SK-N-SH (cell line): Measurements from ENCODE around the gene ASCC1. TPM values are rescaled to one million over a fixed set of nuclear protein-coding genes. Genes with fewer than 3 reads are reported as not detected.

ENCODE experiments used
- CTCF ChIA-PET: fragments of 300-600, 350-600 bp; formaldehyde crosslinking; extraction: SDS; loops from one replicate; lab custom pipeline; 2021; lab: Yijun Ruan, JAX
- POLR2A ChIA-PET: fragments of 350-600 bp; sonication (Branson Sonifier 250); formaldehyde crosslinking; extraction: SDS; loops from one replicate; lab custom pipeline; 2020; ENCODE audit warnings: antibody characterized with exemption, inconsistent platforms; lab: Yijun Ruan, JAX
- DNase-seq: peaks from one replicate; pipeline ENCODE4 v3.0.0; 2012
- H2AFZ ChIP-seq: fragments of 200-600 bp; sonication (generic); 2 replicates; pipeline ENCODE4 v1.8.1; 2016; ENCODE audit warnings: antibody characterized with exemption, mild to moderate bottlenecking, low read depth
- H3F3A ChIP-seq: fragments of 200-600 bp; sonication (generic); replicated peaks from 2 replicates; pipeline ENCODE3; 2016; ENCODE audit warnings: antibody characterized with exemption, mild to moderate bottlenecking; ENCODE audit not compliant: insufficient read depth
- H3K27ac ChIP-seq, 2 experiments: fragments of 200-500 bp in 1 of 2; fragments of 200-600 bp in 1 of 2; sonication (Bioruptor generic) in 1 of 2; sonication (generic), shearing (Covaris generic) in 1 of 2; 2 replicates each; pipeline versions ENCODE4 v1.5.1 to v1.6.1; 2014 to 2016; ENCODE audit warnings: low read depth in 2 of 2, inconsistent platforms in 1 of 2, low read length in 1 of 2, mild to moderate bottlenecking in 1 of 2, mixed read lengths in 1 of 2
- H3K27me3 ChIP-seq: fragments of 200-600 bp; sonication (generic), shearing (Covaris generic); 2 replicates; pipeline ENCODE4 v1.6.1; 2016; ENCODE audit warnings: mixed run types; ENCODE audit not compliant: insufficient read depth
- H3K36me3 ChIP-seq, 2 experiments: fragments of 200-500 bp in 1 of 2; fragments of 200-600 bp in 1 of 2; sonication (Bioruptor generic) in 1 of 2; sonication (generic) in 1 of 2; replicated peaks in 1 of 2; 2 replicates each; pipeline versions ENCODE3 to v1.5.1; 2014 to 2016; ENCODE audit warnings: low read length in 1 of 2, mild to moderate bottlenecking in 1 of 2; ENCODE audit not compliant: insufficient read depth in 2 of 2, control insufficient read depth in 1 of 2
- H3K4me1 ChIP-seq, 2 experiments: fragments of 200-500 bp in 1 of 2; fragments of 200-600 bp in 1 of 2; sonication (Bioruptor generic) in 1 of 2; sonication (generic), shearing (Covaris generic) in 1 of 2; 2 replicates each; pipeline versions ENCODE4 v1.5.1 to v1.6.1; 2014 to 2016; ENCODE audit warnings: low read depth in 1 of 2, low read length in 1 of 2, mixed run types in 1 of 2; ENCODE audit not compliant: insufficient read depth in 2 of 2, control insufficient read depth in 1 of 2
- H3K4me2 ChIP-seq: fragments of 200-600 bp; sonication (generic), shearing (Covaris generic); 2 replicates; pipeline ENCODE4 v1.6.1; 2017; ENCODE audit warnings: mixed run types
- H3K4me3 ChIP-seq, 2 experiments: fragments of 200-500 bp in 1 of 2; fragments of 200-600 bp in 1 of 2; sonication (Bioruptor generic) in 1 of 2; sonication (generic), shearing (Covaris generic) in 1 of 2; 2 replicates each; pipeline versions ENCODE4 v1.5.1 to v1.8.1; 2014 to 2016; ENCODE audit warnings: low read depth in 2 of 2, inconsistent platforms in 1 of 2, low read length in 1 of 2, mild to moderate bottlenecking in 1 of 2, mixed read lengths in 1 of 2, moderate library complexity in 1 of 2
- H3K79me2 ChIP-seq: fragments of 200-600 bp; sonication (generic); 2 replicates; pipeline ENCODE4 v1.8.1; 2017; ENCODE audit warnings: mild to moderate bottlenecking; ENCODE audit not compliant: insufficient read depth
- H3K9ac ChIP-seq: fragments of 200-600 bp; sonication (generic); 2 replicates; pipeline ENCODE4 v1.6.1; 2017; ENCODE audit warnings: mixed run types
- H3K9me2 ChIP-seq: fragments of 200-600 bp; sonication (generic); 2 replicates; pipeline ENCODE4 v1.6.1; 2017; ENCODE audit warnings: mixed run types
- H3K9me3 ChIP-seq: fragments of 200-600 bp; sonication (generic); 2 replicates; pipeline ENCODE4 v1.6.1; 2017; ENCODE audit warnings: mixed run types, mild to moderate bottlenecking, moderate library complexity
- H4K20me1 ChIP-seq: fragments of 200-600 bp; sonication (generic); 2 replicates; pipeline ENCODE4 v1.6.1; 2017; ENCODE audit warnings: mild to moderate bottlenecking, mixed run types; ENCODE audit not compliant: insufficient read depth
- EP300 ChIP-seq, 2 experiments: IDR thresholded peaks; 2 replicates each; pipeline versions ENCODE4 v1.4.0 to v1.6.1; 2012; ENCODE audit warnings: borderline replicate concordance in 1 of 2, low read depth in 1 of 2, low read length in 1 of 2
- EZH2phosphoT487 ChIP-seq: fragments of 200-600 bp; sonication (generic); IDR thresholded peaks from 2 replicates; pipeline ENCODE4 v1.6.1; 2017; ENCODE audit warnings: low read depth, mixed run types, mild to moderate bottlenecking, antibody characterized with exemption, moderate library complexity, borderline replicate concordance
- FOXM1 ChIP-seq: IDR thresholded peaks from 2 replicates; pipeline ENCODE4 v1.4.0; 2012; ENCODE audit warnings: low read depth, mild to moderate bottlenecking
- GABPA ChIP-seq: IDR thresholded peaks from 2 replicates; pipeline ENCODE4 v1.4.0; 2012; ENCODE audit warnings: low read depth, mild to moderate bottlenecking
- MEF2A ChIP-seq: IDR thresholded peaks from 2 replicates; pipeline ENCODE4 v1.4.0; 2012; ENCODE audit warnings: low read depth, borderline replicate concordance
- POLR2AphosphoS5 ChIP-seq: IDR thresholded peaks from 2 replicates; pipeline ENCODE4 v1.6.1; 2012; ENCODE audit warnings: low read depth, low read length
- RFX5 ChIP-seq: IDR thresholded peaks from 2 replicates; pipeline ENCODE4 v1.6.1; 2012; ENCODE audit warnings: mild to moderate bottlenecking, improper control_type of control experiment, low read length
- RXRA ChIP-seq: IDR thresholded peaks from 2 replicates; pipeline ENCODE4 v1.4.0; 2012; ENCODE audit warnings: low read depth, mild to moderate bottlenecking, borderline replicate concordance
- SMC3 ChIP-seq: IDR thresholded peaks from 2 replicates; pipeline ENCODE4 v1.6.1; 2012; ENCODE audit warnings: low read depth, low read length, improper control_type of control experiment
- TAF1 ChIP-seq: IDR thresholded peaks from 2 replicates; pipeline ENCODE4 v1.6.1; 2012; ENCODE audit warnings: low read depth, mild to moderate bottlenecking, low read length, moderate library complexity, borderline replicate concordance
- TEAD4 ChIP-seq: IDR thresholded peaks from 2 replicates; pipeline ENCODE4 v1.4.0; 2012; ENCODE audit warnings: mild to moderate bottlenecking, borderline replicate concordance; ENCODE audit not compliant: insufficient read depth
- YY1 ChIP-seq: IDR thresholded peaks from 2 replicates; pipeline ENCODE4 v1.4.0; 2012; ENCODE audit warnings: low read depth, mild to moderate bottlenecking
- WGBS: methylation state at CpG from one replicate; pipeline ENCODE4 v1.1.6; 2017; ENCODE audit warnings: low lambda C conversion rate; 5-methylcytosine and 5-hydroxymethylcytosine counted together
- polyA plus RNA-seq, 3 experiments: library from polyadenylated mRNA; depleted of rRNA; stranded (reverse); fragments of >200 nt; gene quantifications; 2 replicates each; pipeline ENCODE4 v1.2.3, GENCODE V29; 2012
- TF ChIP-seq, protein P1 (sequence below): fragments of 150-350 bp; IDR thresholded peaks from 2 replicates; pipeline ENCODE4 v1.6.1; 2017; ENCODE audit warnings: antibody characterized with exemption, low read length, low read depth, borderline replicate concordance
- TF ChIP-seq, protein P2 (sequence below): IDR thresholded peaks from 2 replicates; pipeline ENCODE4 v1.4.0; 2012; ENCODE audit warnings: low read depth
- TF ChIP-seq, protein P3 (sequence below): IDR thresholded peaks from 2 replicates; pipeline ENCODE4 v1.6.1; 2012; ENCODE audit warnings: mild to moderate bottlenecking, low read depth, low read length, moderate library complexity
- TF ChIP-seq, protein P4 (sequence below): IDR thresholded peaks from 2 replicates; pipeline ENCODE4; 2012
- TF ChIP-seq, protein P5 (sequence below): fragments of 200-600 bp; sonication (generic); IDR thresholded peaks from 2 replicates; pipeline ENCODE4 v1.6.1; 2017; ENCODE audit warnings: antibody characterized with exemption, mild to moderate bottlenecking, moderate library complexity

ASCC1 gene
- polyA plus RNA-seq, 1 of the 3 experiments (the other 2 are of a cell fraction): 15.0 TPM

DNA sequence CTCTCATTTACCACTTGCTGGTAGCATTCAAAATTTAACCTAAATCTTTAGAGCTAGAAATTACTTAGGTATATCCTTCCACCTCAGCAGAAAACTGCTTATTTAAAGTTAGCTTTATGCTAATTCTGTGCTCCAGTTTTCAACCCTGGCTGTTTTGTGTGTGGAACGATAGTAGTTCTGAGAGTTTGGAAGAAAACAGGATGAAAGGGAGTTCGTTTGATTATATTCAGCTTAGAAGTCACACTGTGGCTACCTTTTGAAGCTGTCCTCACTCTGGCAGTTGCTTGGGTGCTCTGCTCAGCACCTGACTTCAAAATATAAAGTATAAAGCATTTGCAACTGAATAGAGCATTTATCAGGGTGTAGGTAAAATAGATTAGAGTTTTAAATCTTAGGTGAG, 2.6 kb upstream of the ASCC1 start:
- Histone ChIP-seq H3K4me1 (peaks cover 7 to 11% of the 10 kb centered on the region in 2 experiments; a peak in 2 of 4 replicates), H4K20me1 (no peaks in the 10 kb centered on the region), H3K9me2 (no peaks in the 10 kb centered on the region), H3K79me2 (peaks cover 54% of the 10 kb centered on the region), H3K36me3 (peaks cover 0 to 4% of the 10 kb centered on the region in 2 experiments), H3K4me2 (no peak overlapping the region), H3K9me3 (no peaks in the 10 kb centered on the region), H3K4me3 (no peak overlapping the region), H3K27me3 (no peaks in the 10 kb centered on the region), H3F3A (peaks cover 17% of the 10 kb centered on the region), H3K9ac (no peak overlapping the region), H3K27ac (no peak overlapping the region), H2AFZ (no peak overlapping the region)
- DNase-seq: no peak
- 58% methylated on average over 2 of the region's 2 CpGs for WGBS
- ChIA-PET CTCF (interaction anchor here (1.0 to 2.6 kb wide), 6 partner anchors 9 to 170 kb away, joined by 3 to 12 read pairs (median 4); no protein-coding TSS in a partner anchor), POLR2A (interaction anchor here (0.7 to 1.3 kb wide), 3 partner anchors 55 to 136 kb away, joined by 3 to 4 read pairs (median 3); partner anchors contain the start of gene DDIT4)
- TF ChIP-seq, protein P1, sequence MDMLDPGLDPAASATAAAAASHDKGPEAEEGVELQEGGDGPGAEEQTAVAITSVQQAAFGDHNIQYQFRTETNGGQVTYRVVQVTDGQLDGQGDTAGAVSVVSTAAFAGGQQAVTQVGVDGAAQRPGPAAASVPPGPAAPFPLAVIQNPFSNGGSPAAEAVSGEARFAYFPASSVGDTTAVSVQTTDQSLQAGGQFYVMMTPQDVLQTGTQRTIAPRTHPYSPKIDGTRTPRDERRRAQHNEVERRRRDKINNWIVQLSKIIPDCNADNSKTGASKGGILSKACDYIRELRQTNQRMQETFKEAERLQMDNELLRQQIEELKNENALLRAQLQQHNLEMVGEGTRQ: no peak
- TF ChIP-seq MEF2A: no peak
- no peak for TF ChIP-seq RXRA
- TF ChIP-seq, protein P2, sequence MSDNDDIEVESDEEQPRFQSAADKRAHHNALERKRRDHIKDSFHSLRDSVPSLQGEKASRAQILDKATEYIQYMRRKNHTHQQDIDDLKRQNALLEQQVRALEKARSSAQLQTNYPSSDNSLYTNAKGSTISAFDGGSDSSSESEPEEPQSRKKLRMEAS: no peak
- no peak for TF ChIP-seq EZH2phosphoT487
- no peak for TF ChIP-seq POLR2AphosphoS5

DNA sequence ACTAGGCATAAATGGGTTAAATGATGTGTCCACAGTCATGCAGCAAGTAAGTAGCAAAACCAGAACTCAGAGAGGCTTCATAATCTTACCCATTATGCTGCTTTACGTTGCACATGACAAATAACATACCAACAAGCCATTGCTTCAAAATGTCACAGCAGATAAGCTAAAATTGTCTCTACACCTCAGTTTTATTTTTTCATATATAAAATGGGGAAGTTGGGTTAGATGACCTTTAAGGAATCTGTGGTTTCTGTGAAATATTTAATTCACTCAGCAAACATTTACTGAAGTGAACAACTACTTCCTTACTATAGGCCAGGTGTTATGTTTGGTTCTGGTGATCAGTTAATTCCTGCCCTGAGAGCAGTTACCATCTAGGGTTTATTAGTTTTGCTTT, 2.2 kb upstream of the ASCC1 start:
- H3K4me3 ChIP-seq: no peak overlapping the region
- POLR2A ChIA-PET: interaction anchor here (0.7 to 1.3 kb wide), 3 partner anchors 55 to 136 kb away, joined by 3 to 4 read pairs (median 3); partner anchors contain the start of gene DDIT4
- no peak overlapping the region for H3K9ac ChIP-seq
- peaks cover 17% of the 10 kb centered on the region for H3F3A ChIP-seq
- CTCF ChIA-PET: interaction anchor here (1.3 to 2.6 kb wide), 4 partner anchors 9 to 170 kb away, joined by 3 to 12 read pairs (median 6); no protein-coding TSS in a partner anchor
- H2AFZ ChIP-seq: no peak overlapping the region
- H3K4me1 ChIP-seq: peaks cover 7 to 11% of the 10 kb centered on the region in 2 experiments; a peak in 2 of 4 replicates
- H3K36me3 ChIP-seq: peaks cover 0 to 5% of the 10 kb centered on the region in 2 experiments
- H3K9me3 ChIP-seq: no peaks in the 10 kb centered on the region
- WGBS: 75% methylated on average over 1 of the region's 1 CpG
- no peaks in the 10 kb centered on the region for H3K9me2 ChIP-seq
- no peak for DNase-seq
- no peak overlapping the region for H3K27ac ChIP-seq
- no peak overlapping the region for H3K4me2 ChIP-seq
- H4K20me1 ChIP-seq: no peaks in the 10 kb centered on the region
- peaks cover 54% of the 10 kb centered on the region for H3K79me2 ChIP-seq
- no peaks in the 10 kb centered on the region for H3K27me3 ChIP-seq
- TF ChIP-seq, protein P3, sequence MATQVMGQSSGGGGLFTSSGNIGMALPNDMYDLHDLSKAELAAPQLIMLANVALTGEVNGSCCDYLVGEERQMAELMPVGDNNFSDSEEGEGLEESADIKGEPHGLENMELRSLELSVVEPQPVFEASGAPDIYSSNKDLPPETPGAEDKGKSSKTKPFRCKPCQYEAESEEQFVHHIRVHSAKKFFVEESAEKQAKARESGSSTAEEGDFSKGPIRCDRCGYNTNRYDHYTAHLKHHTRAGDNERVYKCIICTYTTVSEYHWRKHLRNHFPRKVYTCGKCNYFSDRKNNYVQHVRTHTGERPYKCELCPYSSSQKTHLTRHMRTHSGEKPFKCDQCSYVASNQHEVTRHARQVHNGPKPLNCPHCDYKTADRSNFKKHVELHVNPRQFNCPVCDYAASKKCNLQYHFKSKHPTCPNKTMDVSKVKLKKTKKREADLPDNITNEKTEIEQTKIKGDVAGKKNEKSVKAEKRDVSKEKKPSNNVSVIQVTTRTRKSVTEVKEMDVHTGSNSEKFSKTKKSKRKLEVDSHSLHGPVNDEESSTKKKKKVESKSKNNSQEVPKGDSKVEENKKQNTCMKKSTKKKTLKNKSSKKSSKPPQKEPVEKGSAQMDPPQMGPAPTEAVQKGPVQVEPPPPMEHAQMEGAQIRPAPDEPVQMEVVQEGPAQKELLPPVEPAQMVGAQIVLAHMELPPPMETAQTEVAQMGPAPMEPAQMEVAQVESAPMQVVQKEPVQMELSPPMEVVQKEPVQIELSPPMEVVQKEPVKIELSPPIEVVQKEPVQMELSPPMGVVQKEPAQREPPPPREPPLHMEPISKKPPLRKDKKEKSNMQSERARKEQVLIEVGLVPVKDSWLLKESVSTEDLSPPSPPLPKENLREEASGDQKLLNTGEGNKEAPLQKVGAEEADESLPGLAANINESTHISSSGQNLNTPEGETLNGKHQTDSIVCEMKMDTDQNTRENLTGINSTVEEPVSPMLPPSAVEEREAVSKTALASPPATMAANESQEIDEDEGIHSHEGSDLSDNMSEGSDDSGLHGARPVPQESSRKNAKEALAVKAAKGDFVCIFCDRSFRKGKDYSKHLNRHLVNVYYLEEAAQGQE: no peak
- TF ChIP-seq, protein P4, sequence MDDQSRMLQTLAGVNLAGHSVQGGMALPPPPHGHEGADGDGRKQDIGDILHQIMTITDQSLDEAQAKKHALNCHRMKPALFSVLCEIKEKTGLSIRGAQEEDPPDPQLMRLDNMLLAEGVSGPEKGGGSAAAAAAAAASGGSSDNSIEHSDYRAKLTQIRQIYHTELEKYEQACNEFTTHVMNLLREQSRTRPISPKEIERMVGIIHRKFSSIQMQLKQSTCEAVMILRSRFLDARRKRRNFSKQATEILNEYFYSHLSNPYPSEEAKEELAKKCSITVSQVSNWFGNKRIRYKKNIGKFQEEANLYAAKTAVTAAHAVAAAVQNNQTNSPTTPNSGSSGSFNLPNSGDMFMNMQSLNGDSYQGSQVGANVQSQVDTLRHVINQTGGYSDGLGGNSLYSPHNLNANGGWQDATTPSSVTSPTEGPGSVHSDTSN: no peak
- TF ChIP-seq TEAD4: no peak
- TF ChIP-seq TAF1: no peak
- no peak for TF ChIP-seq YY1
- no peak for TF ChIP-seq RXRA
- no peak for TF ChIP-seq GABPA
- no peak for TF ChIP-seq SMC3
- TF ChIP-seq EP300 (IDR thresholded peaks at IDR 0.05; ENCODE audit: borderline replicate concordance in 1 of 2, low read depth in 1 of 2, low read length in 1 of 2): no peak
- TF ChIP-seq, protein P5, sequence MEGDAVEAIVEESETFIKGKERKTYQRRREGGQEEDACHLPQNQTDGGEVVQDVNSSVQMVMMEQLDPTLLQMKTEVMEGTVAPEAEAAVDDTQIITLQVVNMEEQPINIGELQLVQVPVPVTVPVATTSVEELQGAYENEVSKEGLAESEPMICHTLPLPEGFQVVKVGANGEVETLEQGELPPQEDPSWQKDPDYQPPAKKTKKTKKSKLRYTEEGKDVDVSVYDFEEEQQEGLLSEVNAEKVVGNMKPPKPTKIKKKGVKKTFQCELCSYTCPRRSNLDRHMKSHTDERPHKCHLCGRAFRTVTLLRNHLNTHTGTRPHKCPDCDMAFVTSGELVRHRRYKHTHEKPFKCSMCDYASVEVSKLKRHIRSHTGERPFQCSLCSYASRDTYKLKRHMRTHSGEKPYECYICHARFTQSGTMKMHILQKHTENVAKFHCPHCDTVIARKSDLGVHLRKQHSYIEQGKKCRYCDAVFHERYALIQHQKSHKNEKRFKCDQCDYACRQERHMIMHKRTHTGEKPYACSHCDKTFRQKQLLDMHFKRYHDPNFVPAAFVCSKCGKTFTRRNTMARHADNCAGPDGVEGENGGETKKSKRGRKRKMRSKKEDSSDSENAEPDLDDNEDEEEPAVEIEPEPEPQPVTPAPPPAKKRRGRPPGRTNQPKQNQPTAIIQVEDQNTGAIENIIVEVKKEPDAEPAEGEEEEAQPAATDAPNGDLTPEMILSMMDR: no peak
- no peak for TF ChIP-seq MEF2A
- TF ChIP-seq FOXM1: no peak
- TF ChIP-seq RFX5: no peak
